ENCODE measurements around the gene PXMP2. TPM values are rescaled to one million over a fixed set of nuclear protein-coding genes. Genes with fewer than 3 reads are reported as not detected.

The PXMP2 gene

Small RNA genes within 50 kb of the gene (small RNA-seq; reads per million reads assigned to genes)
- gene RNA5SP379 (ENCODE audit: insufficient read depth): not detected

Measured in mesendoderm (in vitro differentiated cells).